Islet of Langerhans (tissue), 1 donor: ENCODE results near the gene NLRP3.
"Not testable (repeated sequence)": the region's sequence is repeated elsewhere in the genome, so short reads cannot be mapped to it uniquely, and the experiment has no call there.

Experiments
- FAIRE-seq: peaks from one replicate; lab custom pipeline; 2011; peaks lifted over from hg19 to GRCh38; lab: Jason Lieb, UNC

NLRP3 gene

DNA sequence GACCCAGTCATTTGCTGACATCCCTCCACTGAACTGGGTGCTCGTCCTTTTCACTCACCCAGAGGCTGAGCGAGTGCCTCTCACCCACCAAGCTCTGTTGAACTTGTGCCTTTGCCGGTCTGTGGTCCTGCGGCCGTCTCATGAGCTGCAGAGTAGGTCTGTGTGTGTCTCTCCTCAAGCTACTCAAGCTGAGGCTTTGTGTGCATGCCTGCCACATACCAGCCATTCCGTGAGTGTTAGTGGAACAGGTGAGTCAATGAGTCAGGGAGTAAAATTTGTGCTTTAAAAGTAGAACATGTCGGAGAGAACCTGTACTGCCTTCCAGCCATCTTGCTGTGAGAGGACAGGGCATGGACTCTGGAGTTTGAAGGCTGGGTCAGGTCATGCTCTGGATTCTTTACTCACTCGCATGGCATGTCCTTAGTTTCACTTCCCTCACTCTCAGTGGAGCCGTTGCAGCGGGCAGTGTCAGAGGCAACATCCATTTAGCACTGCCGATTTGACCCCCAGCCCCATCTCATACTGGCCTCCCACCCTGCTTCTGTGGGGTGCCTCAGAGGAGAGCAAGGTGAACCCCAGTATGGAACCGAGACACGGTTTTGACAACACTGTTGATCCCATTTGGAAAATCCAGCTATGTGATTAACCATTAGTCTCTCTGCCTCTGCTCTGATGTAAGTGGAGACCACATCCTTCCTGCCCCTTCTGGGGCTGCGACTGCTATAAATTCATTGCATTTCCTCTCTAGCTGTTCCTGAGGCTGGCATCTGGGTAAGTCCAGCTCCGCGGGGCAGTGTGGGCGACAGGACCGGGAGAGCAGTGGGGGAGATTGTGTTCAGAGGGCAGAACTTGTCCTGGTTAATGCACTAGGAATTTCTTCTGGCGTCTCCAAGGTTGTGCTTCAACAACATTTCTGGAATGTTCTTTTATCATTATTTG lies at the start of gene NLRP3:
NLRP3 (plus strand) TSS at position 751 of the 939 bp plus-strand sequence. CDS start 2,628 bp downstream, outside the sequence.
- FAIRE-seq, result no peak

DNA sequence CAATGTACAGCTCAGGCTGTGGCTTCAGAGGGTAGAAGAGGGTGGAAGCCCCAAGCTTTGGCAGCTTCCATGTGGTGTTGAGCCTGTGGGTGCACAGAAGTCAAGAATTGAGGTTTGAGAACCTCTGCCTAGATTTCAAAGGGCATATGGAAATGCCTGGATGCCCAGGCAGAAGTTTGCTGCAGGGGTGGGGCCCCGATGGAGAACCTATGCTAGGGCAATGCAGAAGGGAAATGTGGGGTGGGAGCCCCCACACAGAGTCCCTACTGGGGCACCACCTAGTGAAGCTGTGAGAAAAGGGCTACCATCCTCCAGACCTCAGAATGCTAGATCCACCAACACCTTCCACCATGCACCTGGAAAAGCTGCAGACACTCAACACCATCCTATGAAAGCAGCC lies 49.6 kb upstream of the NLRP3 start:
- not testable (repeated sequence) for FAIRE-seq

DNA sequence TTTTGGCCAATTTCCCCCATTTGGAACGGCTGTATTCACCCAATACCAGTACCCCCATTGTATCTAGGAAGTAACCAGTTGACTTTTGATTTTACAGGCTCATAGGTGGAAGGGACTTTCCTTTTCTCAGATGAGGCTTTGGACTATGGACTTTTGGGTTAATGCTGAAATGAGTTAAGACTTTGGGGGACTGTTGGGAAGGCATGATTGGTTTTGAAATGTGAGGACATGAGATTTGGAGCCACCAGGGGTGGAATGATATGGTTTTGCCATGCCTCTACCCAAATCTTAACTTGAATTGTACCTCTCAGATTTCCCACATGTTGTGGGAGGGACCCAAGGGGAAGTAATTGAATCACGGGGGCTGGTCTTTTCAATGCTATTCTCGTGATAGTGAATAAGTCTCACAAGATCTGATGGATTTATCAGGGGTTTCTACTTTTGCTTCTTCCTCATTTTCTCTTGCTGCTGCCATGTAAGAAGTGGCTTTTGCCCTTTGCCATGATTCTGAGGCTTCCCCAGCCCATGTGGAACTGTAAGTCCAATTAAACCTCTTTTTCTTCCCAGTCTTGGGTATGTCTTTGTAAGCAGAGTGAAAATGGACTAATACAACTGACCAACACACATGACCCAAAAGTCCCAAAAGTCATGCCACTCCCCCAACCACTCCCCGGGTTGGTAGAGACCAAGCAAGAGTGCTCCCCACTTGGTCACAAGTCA lies 48.9 kb upstream of the NLRP3 start:
- no peak for FAIRE-seq

DNA sequence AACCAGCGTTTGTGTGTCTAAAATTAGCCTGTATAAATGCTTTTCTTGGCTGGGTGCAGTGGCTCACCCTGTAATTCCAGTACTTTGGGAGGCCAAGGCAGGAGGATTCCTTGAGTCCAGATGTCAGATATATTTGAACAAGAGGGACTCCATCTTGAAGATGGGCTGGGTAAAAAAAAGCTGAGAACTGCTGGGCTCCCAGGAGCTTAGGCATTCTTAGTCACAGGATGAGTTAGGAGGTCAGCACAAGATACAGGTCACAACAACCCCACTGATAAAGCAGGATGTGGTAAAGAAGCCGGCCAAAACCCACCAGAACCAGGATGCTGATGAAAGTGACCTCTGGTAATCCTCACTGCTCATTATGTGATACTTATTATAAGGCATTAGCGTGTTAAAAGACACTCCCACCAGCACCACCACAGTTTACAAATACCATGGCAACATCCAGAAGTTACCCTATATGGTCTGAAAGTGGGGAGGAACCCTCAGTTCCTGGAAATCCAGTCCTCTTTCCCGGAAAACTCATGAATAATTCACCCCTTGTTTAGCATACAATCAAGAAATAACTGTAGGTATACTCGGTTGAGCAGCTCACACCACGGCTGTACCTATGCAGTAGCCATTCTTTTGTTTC lies 48.1 kb upstream of the NLRP3 start:
- no peak for FAIRE-seq

DNA sequence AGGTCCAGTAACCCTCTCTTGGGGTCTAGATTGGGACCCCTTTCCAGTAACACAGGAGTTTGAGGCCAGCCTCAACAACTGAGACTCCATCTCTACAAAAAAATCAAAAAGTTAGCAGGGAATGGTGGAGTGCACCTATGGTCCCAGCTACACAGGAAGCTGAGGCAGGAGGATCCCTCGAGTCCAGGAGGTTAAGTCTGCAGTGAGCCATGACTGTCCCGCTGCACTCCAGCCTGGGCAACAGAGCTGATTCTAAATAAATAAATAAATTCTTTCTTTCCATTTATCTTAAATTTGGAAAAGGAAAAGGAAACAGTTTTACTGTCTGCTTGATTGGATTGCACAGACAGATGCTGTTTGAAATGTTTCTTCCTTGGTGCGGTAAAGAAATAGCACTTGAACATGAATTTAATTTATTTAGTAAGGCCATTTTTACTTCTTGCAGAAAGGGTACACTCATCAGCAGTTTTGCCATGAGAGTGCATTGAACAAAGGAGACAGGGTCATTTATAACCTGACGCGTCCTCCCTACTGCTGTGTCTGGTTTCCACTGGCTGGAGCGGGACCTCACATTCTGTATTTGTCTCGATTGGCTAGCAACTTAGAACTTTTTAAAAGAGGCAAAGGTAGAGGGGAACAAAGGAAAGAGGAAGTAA lies 47.4 kb upstream of the NLRP3 start:
- FAIRE-seq, result no peak

DNA sequence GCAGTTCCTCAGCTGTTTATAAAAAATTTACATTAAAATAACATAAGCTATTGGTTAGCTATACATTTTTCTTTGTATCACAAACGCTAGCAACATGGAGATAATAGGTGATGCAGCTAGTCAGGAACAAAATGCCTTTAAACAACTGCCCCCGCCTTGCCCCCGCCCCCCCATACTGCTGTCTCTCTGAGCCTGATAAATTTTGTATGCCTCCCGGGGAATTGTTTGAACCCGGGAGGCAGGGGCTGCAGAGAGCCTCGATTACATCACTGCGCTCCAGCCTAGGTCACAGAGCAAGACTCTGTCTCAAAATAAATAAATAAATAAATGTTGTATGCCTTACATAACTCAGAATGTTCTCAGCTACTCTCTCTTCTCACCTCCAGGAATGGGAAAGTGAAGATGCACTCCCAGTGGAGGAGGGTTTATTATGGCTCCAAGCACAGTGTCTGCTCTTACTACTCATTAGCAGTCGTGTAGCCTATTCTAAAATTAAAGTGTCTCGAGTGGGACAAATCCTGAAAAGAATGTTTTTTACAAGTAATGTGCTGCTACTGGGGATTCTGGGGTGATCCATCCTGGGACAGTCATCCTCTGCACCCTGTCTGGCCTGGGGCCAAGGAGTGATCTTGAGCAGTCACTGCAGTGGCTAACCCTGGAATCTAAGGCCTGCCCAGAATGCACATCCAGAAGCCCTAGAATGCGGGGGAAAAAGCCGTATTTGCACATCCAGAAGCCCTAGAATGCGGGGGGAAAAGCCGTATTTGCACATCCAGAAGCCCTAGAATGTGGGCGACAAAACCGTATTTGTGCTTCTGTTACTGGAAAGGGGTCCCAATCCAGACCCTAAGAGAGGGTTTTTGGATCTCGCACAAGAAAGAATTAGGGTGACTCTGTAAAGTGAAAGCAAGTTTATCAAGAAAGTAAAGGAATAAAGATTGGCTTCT lies 44.9 kb upstream of the NLRP3 start:
- FAIRE-seq, result no peak

DNA sequence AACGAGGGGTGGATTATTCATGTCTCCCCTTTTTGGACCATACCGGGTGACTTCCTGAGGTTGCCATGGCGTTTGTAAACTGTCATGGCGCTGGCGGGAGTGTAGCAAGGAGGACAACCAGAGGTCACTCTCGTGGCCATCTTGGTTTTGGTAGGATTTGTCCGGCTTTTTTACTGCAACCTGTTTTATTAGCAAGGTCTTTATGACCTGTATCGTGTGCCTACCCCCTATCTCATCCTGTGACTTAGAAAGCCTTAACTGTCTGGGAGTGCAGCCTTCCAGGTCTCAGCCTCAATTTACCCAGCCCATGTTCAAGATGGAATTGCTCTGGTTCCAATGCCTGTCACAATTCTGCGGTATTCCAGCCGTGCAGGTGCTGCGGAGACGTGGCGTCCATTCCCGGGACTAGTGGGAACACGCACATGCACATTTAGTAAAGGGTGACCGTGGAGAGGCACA lies 44.1 kb upstream of the NLRP3 start:
- no peak for FAIRE-seq

DNA sequence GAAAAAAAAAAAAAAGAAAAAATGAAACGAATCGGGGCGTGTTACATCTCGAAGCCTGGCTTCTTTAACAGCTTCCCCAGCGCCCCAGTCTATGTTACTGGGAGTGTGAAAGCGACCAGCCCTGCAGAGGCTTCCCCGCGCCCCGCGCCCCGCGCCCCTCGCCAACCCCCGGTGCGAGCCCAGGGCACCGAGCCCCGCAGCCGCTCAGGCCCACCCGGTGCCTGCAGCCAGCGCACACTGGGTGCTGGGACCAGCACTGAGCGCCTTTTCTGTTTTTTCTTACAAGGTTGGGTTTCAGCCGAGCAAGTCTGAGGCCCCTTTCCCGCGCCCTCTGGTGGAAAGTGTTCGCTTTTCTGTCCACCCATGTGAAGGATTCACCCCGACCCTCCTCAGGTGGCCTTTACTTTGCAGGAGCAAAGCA lies 42.2 kb upstream of the NLRP3 start:
- no peak for FAIRE-seq

DNA sequence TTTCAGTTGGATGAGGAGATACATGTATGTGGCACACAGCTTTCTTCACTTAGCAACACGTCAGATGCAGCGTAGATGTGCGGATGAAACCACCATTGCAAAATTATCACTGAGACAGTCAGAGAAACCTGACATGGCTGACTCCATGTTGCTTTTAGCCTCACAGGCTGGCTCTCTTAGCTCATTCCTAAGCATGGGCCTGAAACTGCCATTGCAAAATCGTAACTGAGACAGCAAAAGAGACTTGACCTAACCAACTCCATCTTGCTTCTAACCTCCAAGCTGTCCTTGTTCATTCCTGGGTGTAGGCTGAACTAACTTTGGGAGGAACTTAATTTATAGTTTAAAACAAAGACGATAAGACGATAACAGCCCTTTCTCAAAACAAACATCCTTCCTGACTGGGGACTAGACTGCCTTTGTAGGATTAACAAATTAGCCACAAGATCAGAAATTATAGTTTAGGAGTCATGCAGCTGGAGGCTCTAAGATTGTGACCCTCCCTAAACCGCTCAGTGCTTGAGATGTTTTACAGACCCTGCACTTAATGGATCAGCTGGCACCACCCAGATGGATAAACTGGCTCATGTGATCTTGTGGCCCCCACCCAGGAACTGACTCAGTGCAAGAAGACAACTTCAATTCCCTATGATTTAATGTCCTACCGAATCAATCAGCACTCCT lies 41.2 kb upstream of the NLRP3 start:
- not testable (repeated sequence) for FAIRE-seq

DNA sequence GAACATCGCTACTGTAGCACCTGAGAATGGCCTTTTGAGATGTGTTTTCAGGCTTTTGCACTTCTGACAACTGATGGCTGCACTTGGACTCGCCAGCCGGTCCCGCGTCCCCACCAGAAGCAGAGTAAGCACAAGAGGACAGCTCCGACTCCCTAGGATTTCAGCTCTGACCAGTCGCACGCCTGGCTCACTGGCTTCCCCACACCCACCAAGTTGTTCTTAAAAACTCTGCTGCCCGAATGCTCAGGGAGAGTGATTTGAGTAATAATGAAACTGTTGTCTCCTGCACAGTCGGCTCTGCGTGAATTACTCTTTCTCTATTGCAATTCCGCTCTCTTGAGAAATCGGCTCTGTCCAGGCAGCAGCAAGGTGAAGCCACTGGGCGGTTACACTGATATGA lies 40.2 kb upstream of the NLRP3 start:
- no peak for FAIRE-seq

DNA sequence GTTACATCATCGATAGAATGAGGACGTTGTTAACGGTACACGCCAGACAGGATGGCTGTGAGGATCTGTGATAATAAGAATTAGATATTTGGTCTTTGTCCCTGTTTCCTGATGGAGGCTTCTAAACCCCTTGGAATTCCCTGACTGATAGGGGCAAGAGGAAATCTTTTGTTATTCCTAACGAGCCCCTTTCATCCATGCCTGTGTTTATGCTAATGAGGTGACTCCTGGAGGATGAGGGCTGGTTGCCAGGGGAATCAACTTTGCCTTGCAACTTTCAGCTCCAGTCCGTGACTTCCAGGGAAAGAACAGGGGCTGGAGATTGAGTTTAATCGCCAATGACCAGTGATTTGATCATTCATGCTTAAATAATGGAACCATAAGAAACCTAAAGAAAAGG lies 39.3 kb upstream of the NLRP3 start:
- FAIRE-seq, result no peak

DNA sequence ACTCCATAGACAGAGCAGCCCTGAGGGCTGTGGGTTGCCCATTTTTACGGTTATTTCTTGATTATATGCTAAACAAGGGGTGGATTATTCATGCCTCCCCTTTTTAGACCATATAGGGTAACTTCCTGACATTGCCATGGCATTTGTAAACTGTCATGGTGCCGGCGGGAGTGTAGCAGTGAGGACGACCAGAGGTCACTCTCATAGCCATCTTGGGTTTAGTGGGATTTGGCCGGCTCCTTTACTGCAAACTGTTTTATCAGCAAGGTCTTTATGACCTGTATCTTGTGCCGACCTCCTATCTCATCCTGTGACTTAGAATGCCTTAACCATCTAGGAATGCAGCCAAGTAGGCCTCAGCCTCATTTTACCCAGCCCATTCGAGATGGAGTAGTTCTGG lies 38.3 kb upstream of the NLRP3 start:
- FAIRE-seq, result not testable (repeated sequence)

DNA sequence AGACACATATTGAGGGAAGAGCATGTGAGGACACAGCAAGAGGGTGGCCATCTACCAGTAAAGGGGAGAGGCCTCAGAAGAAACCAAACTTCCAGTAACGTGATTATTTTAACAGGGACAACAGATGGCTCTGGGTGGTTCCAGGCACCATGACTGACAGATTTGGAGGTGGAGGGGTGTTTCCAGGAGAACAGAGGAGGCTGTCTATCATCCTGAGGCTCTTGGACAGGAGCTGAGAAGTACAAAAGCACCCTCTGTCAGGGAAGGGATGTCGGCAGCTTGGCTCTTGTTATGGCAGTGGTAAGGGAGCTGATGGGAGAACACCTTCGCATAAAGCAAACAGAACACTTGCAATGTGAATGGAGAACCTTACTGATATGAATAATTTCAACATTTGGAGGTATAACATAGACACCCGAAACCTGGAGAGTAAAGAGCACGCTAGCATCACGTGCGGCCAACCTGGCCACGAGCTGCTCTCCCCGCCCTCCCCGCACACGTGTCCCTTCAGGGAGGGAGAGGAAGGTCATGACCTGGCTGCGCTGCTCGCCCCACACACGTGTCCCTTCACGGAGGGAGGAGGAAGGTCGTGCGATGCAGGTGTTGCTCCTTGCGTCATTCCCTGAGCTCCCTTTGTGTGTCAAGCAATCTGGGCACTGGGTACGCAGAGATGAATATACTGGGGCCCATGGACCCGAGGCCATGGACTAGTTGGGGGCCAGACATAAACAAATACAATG lies 37.5 kb upstream of the NLRP3 start:
- no peak for FAIRE-seq

DNA sequence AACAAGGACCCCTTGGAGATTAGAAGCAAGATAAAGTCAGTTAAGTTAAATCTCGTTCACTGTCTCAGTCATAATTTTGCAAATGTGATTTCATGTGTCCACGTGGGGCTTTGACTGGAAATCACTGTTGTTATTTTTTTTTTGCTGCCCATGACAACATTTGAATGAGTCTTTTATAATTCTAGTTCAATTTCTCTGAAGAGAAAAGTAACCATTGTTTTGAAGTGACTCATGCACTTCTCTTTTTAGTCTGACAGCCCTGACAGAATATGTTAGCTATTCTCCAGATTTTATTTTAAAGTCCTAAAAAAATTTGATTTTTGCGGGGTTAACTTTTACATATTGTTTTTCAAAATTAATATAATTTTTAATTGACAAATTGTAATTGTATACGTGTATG lies 30.7 kb upstream of the NLRP3 start:
- no peak for FAIRE-seq

DNA sequence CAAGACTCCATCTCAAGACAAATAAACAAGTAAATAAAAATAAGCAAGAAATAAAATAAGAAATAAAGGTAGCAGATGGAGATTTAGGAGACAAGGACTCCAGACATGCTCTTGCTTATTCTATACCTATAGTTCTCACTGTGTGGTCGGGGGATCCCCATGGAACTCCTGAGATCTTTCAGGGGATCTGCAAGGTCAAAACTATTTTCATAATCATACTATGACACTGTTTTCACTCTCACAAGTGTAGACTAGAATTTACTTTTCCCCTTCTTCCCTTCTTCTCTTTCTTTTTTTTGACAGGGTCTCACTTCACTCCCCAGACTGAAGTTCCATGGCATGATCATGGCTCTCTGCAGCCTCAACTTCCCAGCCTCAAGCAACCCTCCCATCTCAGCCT lies 29.8 kb upstream of the NLRP3 start:
- FAIRE-seq, result no peak

DNA sequence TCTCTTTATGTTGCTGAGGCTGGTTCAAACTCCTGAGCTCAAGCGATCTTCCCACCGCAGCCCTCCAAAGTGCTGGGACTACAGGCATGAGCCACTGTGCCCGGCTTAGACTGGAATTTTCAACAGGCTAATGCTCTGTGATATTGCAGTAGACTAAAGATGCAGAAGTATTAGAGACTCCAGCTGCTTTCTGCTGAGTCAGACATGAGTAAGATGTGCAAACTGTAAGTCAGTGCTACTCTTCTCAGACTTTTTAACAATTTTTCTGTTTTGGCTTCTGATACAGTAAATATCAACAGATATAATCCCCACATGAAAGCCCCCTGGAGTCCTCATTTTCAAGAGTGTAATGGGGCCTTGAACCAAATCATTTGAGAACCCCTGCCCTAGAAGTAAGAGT lies 29.3 kb upstream of the NLRP3 start:
- no peak for FAIRE-seq

DNA sequence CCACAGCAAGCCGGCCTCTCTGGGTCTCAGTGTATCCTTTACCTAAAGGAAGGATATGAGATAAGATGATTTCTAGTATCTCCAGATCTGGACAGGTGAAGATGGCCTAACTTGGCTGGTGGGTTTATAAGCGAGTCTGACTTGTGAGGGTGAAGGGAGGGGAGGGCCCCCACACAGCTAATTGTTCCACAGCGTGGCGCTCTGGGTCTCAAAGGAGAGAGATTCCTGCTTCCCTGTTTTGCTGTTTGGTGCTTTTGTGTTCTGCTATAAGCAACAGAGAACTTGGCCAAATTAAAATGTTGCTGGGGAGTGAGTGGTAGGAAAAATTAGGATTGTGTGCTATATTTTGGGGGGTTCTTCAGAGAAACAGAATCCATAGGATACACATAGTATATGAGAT lies 28.9 kb upstream of the NLRP3 start:
- FAIRE-seq, result no peak

DNA sequence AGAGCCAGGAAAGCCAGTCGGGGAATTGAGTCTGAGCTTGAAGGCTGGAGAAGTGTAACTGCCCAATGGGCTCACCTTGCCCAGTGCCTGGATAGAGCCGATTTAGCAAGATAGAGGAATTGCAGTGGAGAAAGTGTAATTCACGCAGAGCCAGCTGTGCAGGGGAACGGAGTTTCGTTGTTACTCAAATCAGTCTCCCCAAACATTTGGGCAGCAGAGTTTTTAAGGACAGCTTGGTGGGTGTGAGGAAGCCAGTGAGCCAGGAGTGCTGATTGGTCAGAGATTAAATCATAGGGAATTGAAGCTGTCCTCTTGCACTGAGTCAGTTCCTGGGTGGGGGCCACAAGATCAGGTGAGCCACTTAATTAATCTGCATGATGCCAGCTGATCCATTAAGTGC lies 28.4 kb upstream of the NLRP3 start:
- no peak for FAIRE-seq

DNA sequence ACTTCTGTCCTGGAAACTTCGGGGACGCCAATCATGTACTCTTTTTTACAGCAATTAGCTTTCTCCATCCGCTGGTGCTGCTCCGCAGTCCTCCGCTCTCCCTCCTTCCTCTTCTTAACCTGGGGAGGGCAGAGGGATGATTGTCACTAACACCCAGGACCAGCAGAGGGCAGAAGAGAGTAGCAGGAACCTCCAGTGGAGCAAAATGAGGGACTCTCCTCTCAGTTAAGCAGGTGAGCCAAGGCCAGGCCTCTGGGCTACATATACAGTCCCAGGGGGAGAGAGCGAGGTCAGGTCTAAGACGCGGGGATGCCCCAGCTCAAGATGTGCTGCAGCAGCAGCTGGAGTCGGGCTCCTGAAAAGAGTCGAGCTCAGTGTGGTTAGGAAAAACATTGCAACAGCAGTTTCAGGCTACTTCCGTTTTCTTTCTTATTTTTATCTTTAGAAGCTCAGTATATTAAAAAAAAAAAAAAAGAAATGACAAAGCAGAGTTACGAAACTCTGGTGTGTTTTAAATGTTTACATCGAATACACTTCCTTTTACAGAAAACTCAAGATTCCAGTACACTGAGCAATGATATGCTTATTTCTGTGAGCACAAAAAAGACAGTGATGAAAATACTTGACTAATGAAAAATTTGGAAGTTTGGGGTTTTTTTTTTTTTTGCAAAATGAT lies 25.7 kb upstream of the NLRP3 start:
- no peak for FAIRE-seq
